KMS-11 (cell line): ENCODE measurements around the gene MAP3K9.

Experiments
- H2AFZ ChIP-seq: fragments of 200-600 bp; sonication (generic); 2 replicates; pipeline ENCODE4 v1.6.1; 2016; ENCODE audit warnings: antibody characterized with exemption, mixed run types, low read depth
- H3K27ac ChIP-seq: fragments of 200-600 bp; sonication (generic); 2 replicates; pipeline ENCODE4 v1.6.1; 2016; ENCODE audit warnings: mild to moderate bottlenecking, mixed run types
- H3K27me3 ChIP-seq: fragments of 200-600 bp; sonication (generic); 2 replicates; pipeline ENCODE4 v1.6.1; 2017; ENCODE audit warnings: mild to moderate bottlenecking, low read depth, mixed run types, moderate library complexity; ENCODE audit not compliant: insufficient read depth
- H3K36me3 ChIP-seq: fragments of 200-600 bp; sonication (generic); 2 replicates; pipeline ENCODE4 v1.6.1; 2017; ENCODE audit warnings: mild to moderate bottlenecking, mixed run types; ENCODE audit not compliant: insufficient read depth
- H3K4me1 ChIP-seq: fragments of 200-600 bp; sonication (generic); 2 replicates; pipeline ENCODE4 v1.6.1; 2016; ENCODE audit warnings: mild to moderate bottlenecking, low read depth, mixed run types; ENCODE audit not compliant: poor library complexity, severe bottlenecking
- H3K4me2 ChIP-seq: fragments of 200-600 bp; sonication (generic); 2 replicates; pipeline ENCODE4 v1.7.0; 2016; ENCODE audit warnings: mild to moderate bottlenecking, mixed run types
- H3K4me3 ChIP-seq: fragments of 200-600 bp; sonication (generic); IDR thresholded peaks from 2 replicates; pipeline ENCODE4 v1.6.1; 2017; ENCODE audit warnings: low read depth, low read length, mixed read lengths; ENCODE audit not compliant: insufficient read depth
- H3K79me2 ChIP-seq: fragments of 200-600 bp; sonication (generic); 2 replicates; pipeline ENCODE4 v1.6.1; 2016; ENCODE audit warnings: low read depth, mixed run types; ENCODE audit not compliant: insufficient read depth
- H3K9ac ChIP-seq: fragments of 200-600 bp; sonication (generic); 2 replicates; pipeline ENCODE4 v1.6.1; 2016; ENCODE audit warnings: mild to moderate bottlenecking, mixed run types
- H4K20me1 ChIP-seq: fragments of 200-600 bp; sonication (generic); 2 replicates; pipeline ENCODE4 v1.6.1; 2016; ENCODE audit warnings: mild to moderate bottlenecking, mixed run types; ENCODE audit not compliant: insufficient read depth
- CTCF ChIP-seq: fragments of 200-600 bp; sonication (generic); conservative IDR thresholded peaks from 2 replicates; pipeline ENCODE4 v1.6.1; 2017; ENCODE audit warnings: low read depth, mild to moderate bottlenecking, antibody characterized with exemption, low read length, moderate library complexity, mixed read lengths

Gene MAP3K9

GRCh38 chr14:70685474-70686197 is 123.7 kb downstream of the MAP3K9 start:
- no peaks in the 10 kb centered on the region for H4K20me1 ChIP-seq
- no peaks in the 10 kb centered on the region for H3K36me3 ChIP-seq
- H3K4me1 ChIP-seq, result no peaks in the 10 kb centered on the region
- no peaks in the 10 kb centered on the region for H3K27me3 ChIP-seq
- no peaks in the 10 kb centered on the region for H3K79me2 ChIP-seq
- H3K4me3 ChIP-seq, result no peak overlapping the region
- TF ChIP-seq CTCF, result no peak
- no peak overlapping the region for H3K27ac ChIP-seq
- no peak overlapping the region for H3K4me2 ChIP-seq
- H3K9ac ChIP-seq, result no peak overlapping the region
- no peak overlapping the region for H2AFZ ChIP-seq

- H3K36me3 ChIP-seq, result no peaks in the 10 kb centered on the region
These were observed 125.3 kb downstream of the MAP3K9 start for GRCh38 chr14:70683983-70684382.

GRCh38 chr14:70680748-70681147 is 128.6 kb downstream of the MAP3K9 start:
- no peaks in the 10 kb centered on the region for H3K36me3 ChIP-seq
- H3K4me1 ChIP-seq, result no peaks in the 10 kb centered on the region
- no peak overlapping the region for H2AFZ ChIP-seq
- no peak for TF ChIP-seq CTCF
- H3K4me3 ChIP-seq, result no peak overlapping the region
- H3K27me3 ChIP-seq, result no peaks in the 10 kb centered on the region
- no peaks in the 10 kb centered on the region for H3K79me2 ChIP-seq
- H3K4me2 ChIP-seq, result no peak overlapping the region
- H3K27ac ChIP-seq, result no peak overlapping the region
- H4K20me1 ChIP-seq, result no peaks in the 10 kb centered on the region
- no peak overlapping the region for H3K9ac ChIP-seq

More at GRCh38 chr14:70683983-70684382, 125.3 kb downstream of the MAP3K9 start:
- TF ChIP-seq CTCF, result no peak
- H3K79me2 ChIP-seq, result no peaks in the 10 kb centered on the region
- H3K4me2 ChIP-seq, result no peak overlapping the region
- H4K20me1 ChIP-seq, result no peaks in the 10 kb centered on the region
- no peaks in the 10 kb centered on the region for H3K27me3 ChIP-seq
- no peak overlapping the region for H3K4me3 ChIP-seq
- no peak overlapping the region for H3K27ac ChIP-seq
- H3K4me1 ChIP-seq, result no peaks in the 10 kb centered on the region
- no peak overlapping the region for H2AFZ ChIP-seq
- H3K9ac ChIP-seq, result no peak overlapping the region

- H3K27me3 ChIP-seq, result no peaks in the 10 kb centered on the region
- no peak for TF ChIP-seq CTCF
- H4K20me1 ChIP-seq, result no peaks in the 10 kb centered on the region
- no peak overlapping the region for H2AFZ ChIP-seq
- H3K9ac ChIP-seq, result no peak overlapping the region
- H3K4me2 ChIP-seq, result no peak overlapping the region
- H3K27ac ChIP-seq, result no peak overlapping the region
- H3K4me3 ChIP-seq, result no peak overlapping the region
- H3K4me1 ChIP-seq, result no peaks in the 10 kb centered on the region
- no peaks in the 10 kb centered on the region for H3K79me2 ChIP-seq
- H3K36me3 ChIP-seq, result no peaks in the 10 kb centered on the region
These were observed 132.0 kb downstream of the MAP3K9 start for GRCh38 chr14:70677341-70677740.
